HG03135 (cell line): ENCODE measurements around the gene PTPRE.
A peak's percentile ranks its signal among the peaks of the same experiment; 100 is the strongest.

Source experiments
- ATAC-seq: cut with Tn5 transposase; IDR thresholded peaks from one replicate; pipeline ENCODE4 v1.9.1; 2021; ENCODE audit warnings: mild to moderate bottlenecking, moderate library complexity; ENCODE audit not compliant: unreplicated experiment

PTPRE gene

DNA sequence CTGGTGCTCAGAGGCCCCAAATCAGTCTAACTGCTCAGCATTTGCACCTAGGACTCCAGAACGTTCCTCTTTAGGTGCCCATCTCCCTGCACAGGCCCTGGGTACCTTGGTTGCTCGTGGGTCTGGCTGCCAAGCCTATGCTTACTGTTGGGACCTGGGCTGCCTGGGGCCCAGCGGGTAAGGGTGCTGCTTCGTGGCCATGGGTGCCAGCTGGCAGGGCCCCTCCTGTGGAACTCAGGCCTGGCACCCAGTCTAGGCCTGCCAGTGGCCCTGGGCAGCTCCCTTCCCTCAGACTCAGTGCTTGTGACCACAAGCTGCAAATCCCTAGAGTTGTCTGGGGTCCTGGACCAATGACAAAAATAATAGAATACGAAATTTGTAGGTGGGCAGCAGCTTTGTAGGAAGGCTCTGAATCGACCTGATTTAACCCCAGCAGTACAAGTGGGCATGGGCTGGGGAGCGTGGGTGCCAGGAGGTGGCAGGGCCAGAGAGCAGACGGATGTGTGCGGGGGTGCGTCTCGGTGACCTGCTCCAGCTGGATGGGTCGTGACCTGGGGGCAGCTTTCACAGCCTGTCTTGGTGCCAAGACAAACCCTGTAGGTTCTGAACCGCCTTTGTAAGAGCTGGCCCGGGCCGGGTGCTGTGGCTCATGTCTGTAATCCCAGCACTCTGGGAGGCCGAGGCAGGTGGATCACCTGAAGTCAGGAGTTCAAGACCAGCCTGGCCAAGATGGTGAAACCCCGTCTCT is 149.6 kb downstream of the PTPRE start:
- no peak for ATAC-seq

DNA sequence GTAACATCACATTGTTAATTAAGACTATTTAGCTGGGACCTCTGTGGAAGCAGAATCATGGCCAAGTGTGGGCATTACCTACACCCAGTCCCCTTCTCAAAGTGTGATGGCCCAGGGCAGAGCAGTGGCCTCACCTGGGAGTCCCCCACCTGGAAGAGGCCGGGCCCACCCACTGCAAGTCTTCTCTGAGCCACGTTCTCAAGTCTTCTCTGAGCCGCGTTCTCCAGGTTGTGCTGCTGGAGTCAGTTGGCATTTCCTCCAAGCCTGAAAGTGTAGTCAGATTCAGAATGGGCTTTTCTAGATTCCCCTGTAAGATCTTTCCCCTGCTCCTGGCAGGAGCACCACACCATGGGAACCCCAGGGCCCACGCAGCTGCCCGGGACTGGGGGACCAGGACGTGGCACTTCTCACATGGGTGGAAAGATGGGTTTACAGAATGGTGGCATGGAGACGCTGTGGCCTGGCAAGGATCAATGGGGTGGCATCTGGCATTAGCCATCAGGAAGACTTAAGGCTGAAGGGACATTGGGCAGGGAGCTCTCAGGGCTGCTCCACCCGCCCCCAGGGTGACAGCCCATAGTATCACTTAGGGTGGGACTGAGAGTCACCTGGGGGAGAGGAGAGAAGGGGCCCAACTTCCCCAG is 151.3 kb downstream of the PTPRE start:
- no peak for ATAC-seq

DNA sequence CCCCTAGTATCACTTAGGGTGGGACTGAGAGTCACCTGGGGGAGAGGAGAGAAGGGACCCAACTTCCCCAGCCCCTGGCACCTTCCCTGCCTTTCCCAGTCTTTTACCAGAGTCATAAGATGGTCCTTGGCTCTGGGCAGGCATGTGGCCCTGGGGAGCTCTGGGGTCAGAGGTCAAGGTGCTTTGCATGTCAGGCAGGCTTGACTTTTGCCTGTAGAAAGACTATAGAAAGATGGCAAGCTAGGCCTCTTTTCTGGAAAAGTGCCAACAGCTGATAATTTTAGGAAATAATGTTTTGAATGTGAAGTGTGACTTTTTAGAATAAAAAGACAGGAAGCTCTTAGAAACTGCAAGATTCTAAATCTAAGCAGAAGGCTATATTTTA is 151.8 kb downstream of the PTPRE start:
- no peak for ATAC-seq

DNA sequence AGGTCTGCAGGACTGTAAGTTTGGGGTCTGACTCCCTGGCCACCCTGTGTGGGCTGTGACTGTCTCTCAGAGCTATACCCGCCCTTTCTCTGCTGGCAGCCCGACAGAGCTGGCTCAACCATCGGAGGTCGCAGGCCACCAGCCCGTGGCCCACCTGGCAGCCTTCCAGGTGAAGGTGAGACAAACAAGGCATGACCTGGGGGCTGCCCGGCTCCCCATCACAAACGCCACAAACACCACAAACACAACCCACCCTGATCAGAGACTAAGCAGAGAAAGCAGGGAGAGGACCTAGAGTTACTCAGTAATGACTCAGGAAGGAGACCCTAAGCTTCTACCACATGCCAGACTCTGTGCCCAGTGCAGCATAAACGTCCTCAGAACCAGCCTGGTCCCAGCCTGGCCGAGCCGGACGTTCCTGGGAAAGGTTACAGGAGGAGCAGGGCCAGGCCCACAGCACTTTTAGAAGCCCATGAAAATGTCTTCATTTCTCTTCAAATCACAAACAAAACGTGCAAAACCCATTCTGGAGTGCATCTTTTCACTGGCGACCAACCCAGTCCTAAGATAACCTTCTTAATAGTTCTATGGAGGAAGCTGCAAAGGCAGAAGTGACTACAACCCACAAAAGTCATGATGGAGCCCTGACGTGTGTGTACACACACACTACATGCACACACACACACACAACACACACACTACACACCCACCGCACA is 152.5 kb downstream of the PTPRE start:
- ATAC-seq, result no peak

DNA sequence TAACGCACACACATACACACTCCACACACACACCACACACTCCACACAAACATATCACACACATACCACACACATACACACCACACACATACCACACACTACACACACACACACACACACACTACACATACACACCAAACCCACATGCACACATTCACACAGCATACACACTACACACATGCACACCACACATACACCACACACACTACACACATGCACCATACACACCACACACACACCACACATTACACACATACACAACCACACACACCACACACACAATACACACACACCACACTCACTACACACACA is 153.0 kb downstream of the PTPRE start:
- ATAC-seq, result no peak

DNA sequence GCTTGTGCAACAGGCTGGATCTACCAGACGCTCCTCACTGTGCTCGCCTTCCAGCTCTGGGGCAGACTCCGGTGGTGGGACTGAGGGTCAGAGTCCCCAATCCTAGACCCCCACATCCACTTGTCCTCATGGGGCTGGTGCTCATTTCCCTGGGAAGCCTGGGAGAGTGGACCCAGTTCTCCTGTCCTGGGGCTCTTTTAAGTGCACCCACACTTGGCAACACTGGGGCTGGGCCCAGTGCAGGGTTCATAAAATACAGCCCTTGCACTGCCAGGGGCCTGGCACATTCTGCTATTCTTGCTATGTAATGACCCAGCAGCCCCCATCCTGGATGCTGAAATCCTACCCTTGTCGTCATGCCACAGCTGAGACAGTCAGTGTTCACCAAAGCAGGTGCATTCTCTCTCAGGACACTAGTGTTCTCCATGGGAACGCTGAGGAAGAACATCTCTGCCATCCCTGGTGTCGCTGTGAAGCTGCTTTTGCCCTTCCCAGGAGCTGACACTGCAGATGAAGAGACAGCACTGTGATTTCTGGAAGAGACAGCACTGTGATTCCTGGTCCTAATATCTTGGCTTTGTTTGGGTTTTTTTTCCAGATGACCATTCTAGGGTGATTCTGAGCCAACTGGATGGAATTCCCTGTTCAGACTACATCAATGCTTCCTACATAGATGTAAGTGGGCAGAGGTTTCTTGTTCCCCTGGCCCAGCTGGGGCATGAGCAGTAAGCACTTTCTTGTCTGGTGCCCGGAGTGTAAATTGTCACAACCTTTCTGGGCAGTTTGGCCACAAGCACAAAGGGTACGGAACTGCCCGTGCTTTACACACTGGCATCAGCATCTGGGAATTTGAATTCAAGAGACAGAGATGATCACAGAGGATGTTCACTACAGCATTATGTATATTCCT is 153.7 kb downstream of the PTPRE start:
- no peak for ATAC-seq

DNA sequence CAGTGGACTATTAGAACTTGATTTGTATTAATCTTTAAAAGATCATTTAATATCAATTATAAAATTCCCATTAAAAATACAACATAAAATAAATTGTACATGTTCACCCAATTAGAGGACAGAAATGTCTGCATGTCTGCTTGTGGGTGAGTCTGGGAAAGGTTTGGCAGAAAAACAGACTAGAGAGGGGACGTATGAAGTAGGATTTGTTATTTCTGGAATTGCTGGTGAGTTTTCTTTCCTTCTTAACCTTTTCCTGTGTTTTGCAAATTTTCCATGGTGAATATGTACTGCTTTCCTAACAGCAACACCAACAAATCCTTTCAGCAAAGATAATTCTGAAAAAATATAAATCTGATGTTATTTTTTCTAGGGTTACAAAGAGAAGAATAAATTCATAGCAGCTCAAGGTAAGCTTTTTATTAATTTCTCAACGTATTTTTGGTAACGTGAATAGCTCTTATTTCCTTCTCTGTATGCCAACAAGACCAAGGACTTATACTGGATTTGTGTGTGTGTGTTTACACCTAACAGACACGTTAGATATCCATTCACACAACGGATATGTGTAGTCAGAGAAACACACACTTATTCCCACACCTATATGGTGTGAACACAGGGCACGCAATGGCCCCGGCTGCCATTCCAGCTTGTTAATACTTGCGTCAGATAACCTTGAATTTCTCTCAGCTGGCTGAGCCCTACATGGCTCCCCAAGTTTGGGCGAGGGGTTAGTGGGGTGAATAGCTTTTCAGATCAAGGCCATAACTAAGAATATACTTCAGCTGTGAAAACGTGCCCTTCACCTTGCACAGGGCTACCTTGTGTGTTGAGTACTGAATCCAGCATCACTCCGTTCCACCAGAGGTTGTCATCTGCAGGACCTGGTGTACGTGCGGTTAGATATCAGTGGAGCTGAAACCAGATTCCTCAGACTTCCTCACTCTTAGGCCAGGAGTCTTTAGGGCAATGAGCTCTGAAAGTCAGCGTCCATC is 154.7 kb downstream of the PTPRE start:
- ATAC-seq, result no peak

DNA sequence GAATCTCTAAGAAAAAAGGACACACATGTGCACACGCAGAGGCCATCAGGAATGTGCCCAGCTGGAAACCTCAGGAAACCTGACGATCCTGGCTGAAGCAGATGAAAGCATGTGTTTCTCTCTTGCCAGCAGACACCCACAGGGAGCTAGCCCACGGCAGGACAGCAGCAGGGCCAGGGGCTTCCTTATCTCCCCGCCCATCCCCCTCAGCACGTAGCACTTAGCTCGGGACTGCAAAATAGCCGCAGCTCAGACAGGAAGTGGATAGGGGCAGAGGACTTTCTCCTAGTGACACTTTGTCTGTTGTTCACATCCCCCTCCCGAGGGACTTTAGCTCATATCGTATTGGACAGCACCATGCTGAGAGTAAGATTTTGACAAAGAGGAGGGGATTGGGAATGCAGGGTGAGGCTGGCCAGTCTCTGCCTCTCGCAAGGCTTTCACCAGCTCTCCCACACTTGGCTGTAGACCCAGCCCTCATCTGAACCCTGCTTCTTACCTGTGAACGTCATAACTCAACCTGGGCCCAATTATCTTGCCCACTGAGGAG is 155.5 kb downstream of the PTPRE start:
- ATAC-seq, result no peak

DNA sequence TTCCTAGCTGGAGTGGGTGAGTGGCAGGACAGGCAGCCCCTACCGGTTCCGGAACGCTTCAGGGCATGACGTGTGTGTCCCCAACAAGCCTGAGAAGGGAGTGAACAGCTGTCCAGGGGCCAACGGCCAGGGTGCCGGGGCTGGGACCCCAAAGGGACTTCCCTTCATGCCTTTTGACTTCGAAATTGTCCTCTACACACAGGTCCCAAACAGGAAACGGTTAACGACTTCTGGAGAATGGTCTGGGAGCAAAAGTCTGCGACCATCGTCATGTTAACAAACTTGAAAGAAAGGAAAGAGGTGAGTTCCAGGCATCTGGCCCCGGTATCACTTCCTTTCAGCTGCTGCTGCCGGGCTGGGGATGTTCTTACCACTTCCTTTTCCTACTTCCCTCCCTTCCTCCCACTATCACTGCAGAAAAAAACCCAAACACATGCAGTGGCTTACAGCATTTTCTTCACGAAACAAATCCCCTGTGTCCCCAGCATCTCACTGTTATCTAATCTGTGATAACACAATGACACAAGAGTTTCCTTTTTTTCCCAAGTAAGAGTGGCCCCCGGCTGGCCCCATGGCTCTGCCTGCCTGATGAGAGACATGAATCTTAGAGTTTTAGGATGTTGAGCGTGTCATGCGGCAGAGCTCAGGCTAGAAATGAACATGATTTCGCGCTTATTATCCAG is 156.1 kb downstream of the PTPRE start:
- peak; percentile 31 for ATAC-seq

DNA sequence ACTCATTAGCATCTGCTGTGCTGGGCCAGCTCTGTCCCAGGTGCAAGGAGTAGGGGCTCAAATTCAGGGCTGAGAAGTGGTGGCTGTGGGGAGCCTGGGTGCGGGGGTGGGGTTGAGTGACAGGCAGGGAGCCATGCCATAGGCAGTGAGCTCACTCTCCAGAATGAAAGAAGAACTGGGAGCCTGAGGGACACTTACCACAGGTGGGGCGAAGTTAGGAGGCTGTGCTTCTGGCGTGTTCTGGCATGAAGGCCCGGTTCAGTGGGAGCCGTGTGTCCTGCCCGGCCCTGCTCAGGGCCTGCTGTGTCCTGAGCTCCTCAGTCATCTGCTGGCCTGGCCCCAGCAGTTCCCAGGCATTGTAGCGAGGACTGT is 156.8 kb downstream of the PTPRE start:
- peak; percentile 26 for ATAC-seq

DNA sequence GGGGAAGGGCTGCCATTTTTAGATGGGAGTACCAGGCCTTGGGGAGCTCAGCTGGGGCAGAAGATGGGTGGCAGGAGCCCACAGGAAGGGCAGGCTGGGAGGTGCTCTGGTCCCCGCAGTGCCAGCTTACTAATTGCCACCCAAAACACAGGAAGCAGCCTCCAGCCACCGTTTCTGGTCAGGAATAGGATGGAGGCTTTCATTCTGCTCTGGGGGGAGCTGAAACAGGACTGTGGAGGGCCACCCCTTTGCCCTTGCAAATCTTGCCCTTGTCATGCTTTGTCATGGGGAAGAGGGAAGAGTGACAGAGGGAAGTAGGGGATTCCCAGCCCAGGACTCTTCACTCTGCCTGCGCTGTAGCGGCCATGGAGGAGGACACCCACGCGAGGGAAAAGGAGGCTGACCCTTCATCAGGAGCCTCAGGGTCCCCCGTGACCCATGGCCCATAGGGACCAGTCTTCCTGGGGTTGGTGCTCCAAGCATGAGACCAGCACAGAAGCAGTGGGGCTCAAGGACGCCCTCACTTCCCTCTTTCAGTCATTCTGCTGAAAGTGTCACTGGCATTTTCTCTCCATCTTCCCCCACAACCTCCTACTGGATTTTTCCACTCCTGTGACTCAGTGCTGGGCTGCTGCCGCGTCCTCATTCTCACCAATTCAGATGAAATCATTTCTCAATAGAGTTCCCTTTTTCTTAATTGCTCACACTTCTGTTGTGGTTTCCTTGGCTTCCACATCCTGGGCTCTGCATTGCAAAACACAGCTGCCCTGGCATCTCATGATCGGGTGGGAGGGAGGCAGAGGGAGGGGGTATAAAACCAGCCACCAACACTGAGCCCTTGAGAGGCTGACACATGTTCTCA is 157.4 kb downstream of the PTPRE start:
- ATAC-seq, result peak; percentile 54

DNA sequence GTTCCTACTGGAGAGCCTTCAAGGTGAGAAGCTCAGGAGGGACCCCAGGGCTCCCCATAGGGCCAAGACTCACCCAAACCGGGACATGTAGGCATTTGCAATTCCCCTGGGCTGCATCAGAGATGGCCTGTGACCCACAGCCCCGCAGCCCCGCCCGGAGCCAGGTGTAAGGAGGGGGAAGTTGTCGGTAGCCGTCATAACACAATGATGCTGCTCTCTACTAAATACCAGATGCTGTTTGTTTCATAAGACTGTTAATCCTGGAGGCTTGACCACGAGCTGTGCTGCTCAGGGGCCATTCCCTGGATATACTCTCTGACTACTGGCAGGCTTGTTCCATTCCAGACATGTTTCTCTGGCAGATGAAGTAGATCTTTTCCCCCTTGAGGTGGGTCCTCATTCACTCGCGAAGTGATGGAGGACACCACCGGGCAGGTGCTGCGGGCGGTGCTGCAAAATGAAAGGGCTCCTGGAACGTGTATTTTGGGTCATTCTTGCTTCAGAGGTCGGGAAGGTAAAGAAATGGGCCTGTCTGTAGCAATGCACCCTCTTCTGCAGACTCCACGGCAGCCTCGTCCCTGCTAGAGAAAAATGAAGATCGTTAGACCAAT is 158.2 kb downstream of the PTPRE start:
- ATAC-seq, result peak; percentile 53

DNA sequence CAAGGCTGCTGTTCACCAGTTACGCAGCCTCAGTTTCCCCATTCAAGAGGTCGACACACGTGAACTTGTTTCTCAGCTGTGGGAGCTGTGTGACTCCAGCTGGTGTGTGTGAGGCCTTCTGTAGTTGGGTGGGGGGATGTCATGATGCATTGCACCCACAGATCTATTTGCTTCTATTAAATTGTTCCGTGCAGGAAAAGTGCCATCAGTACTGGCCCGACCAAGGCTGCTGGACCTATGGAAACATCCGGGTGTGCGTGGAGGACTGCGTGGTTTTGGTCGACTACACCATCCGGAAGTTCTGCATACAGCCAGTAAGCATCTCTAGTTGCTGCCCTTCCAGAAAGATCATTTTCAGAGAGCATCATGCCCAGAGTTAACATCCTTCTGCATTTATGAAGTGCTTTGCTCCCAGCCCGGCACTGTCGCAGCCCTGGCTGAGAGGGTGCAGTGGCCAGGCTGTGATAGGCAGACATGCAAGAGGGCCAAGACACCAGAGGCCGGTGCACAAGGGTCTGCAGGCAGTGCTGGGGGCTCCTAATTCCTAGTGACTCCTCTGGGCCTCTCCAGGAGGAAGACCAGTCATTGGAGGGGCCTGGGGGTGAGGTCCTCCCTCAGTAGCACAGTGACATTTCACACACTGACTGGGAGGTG is 159.1 kb downstream of the PTPRE start:
- ATAC-seq, result no peak

DNA sequence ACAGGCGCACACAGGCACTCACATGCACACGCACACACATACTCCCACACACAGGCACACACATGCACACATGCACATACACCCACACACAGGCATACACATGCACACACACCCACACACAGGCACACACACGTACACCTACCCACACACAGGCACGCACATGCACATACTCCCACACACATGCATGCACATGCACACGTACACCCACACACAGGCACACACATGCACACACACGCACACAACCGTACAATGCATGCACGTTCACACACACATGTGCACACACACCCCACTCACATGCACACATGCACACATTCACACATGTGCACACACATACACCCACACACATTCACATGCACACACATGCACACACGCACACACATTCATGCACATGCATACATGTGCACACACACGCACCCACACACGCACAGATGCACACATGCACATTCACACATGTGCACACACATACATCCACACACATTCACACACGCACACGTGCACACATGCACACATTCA is 160.0 kb downstream of the PTPRE start:
- ATAC-seq, result no peak

DNA sequence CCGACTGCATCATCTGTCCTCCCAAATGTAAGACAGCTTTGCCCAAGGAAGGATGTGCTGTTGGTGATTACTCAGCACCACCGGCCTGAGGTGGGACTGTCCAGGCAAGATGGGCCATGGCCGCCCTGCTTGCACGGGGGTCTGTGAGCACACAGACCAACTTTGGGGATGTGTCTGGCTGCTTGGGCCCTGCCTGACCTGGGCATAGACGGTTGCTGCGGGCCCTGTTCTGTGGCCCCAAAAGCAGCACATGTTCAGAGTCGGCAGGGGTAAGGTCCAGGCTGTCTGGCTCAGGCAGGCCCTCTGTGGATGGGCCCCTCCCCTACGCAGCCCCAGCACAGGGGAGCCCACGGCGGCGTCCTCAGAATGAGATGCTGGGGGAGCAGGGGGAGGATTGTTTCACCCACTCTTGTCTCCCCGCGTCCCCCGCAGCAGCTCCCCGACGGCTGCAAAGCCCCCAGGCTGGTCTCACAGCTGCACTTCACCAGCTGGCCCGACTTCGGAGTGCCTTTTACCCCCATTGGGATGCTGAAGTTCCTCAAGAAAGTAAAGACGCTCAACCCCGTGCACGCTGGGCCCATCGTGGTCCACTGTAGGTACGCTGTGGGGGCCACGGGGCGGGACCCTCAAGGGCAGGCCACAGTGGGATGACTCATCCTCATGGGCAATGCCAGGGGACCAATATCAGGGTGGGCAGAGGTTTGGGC is 160.9 kb downstream of the PTPRE start:
- no peak for ATAC-seq
